Adrenal gland (tissue), 12 donors: ENCODE results near the gene CHST3. TPM values are rescaled to one million over a fixed set of nuclear protein-coding genes. Genes with fewer than 3 reads are reported as not detected.

Experiments
- DNase-seq, 7 donors: peaks; one replicate each; pipeline ENCODE4 v3.0.0-alpha.2; 2019 to 2020
- H3K27ac ChIP-seq, 5 donors: fragments of 200-600 bp; sonication (generic) in 4 of 5; 1 replicate in 3 of 5; 2 replicates in 2 of 5; pipeline versions ENCODE4 v1.5.1 to v1.8.0; 2016 to 2020; ENCODE audit warnings: mild to moderate bottlenecking in 1 of 5
- H3K27me3 ChIP-seq: fragments of 200-600 bp; 2 replicates; pipeline ENCODE4 v1.8.0; 2021
- H3K36me3 ChIP-seq, 2 donors: fragments of 200-600 bp; replicated peaks in 1 of 2; 1 replicate in 1 of 2; 2 replicates in 1 of 2; pipeline versions ENCODE4 v1.5.1 to v1.8.0; 2018 to 2022
- H3K4me1 ChIP-seq, 2 donors: fragments of 200-600 bp; replicated peaks in 1 of 2; 1 replicate in 1 of 2; 2 replicates in 1 of 2; pipeline versions ENCODE4 v1.5.1 to v1.8.0; 2018 to 2021
- H3K4me3 ChIP-seq, 4 donors: fragments of 200-600 bp; sonication (generic) in 3 of 4; one replicate each; pipeline ENCODE4 v1.5.1; 2016 to 2018
- H3K9me3 ChIP-seq, 3 donors: fragments of 200-600 bp; sonication (generic) in 1 of 3; replicated peaks in 1 of 3; 1 replicate in 2 of 3; 2 replicates in 1 of 3; pipeline versions ENCODE4 v1.5.1 to v1.8.0; 2016 to 2021
- CTCF ChIP-seq, 6 experiments: fragments of 450-650 bp in 4 of 6; fragments of 200-600 bp in 2 of 6; sonication (generic) in 1 of 6; IDR thresholded peaks; 1 replicate in 5 of 6; 2 replicates in 1 of 6; pipeline versions ENCODE4 v1.5.1 to v1.8.0; 2016 to 2021; ENCODE audit warnings: antibody characterized with exemption in 6 of 6, mild to moderate bottlenecking in 2 of 6, moderate library complexity in 1 of 6
- POLR2A ChIP-seq, 2 donors: fragments of 450-650 bp; IDR thresholded peaks; one replicate each; pipeline ENCODE4 v1.6.1; 2017; ENCODE audit warnings: antibody characterized with exemption in 2 of 2, mild to moderate bottlenecking in 2 of 2, moderate library complexity in 1 of 2
- WGBS, 4 donors: extraction: QIAGEN DNeasy Blood & Tissue Kit in 2 of 4; methylation state at CpG; one replicate each; pipeline versions ENCODE4 v1.1.5 to v1.1.7; 2013 to 2017; 5-methylcytosine and 5-hydroxymethylcytosine counted together
- intact Hi-C, 2 donors: fragments of 100-400 bp; cut with DNase I; formaldehyde crosslinking; loops; one replicate each; pipeline versions ENCODE4 v1.14.1 to v1.15.0; 2022 to 2023
- polyA plus RNA-seq, 3 donors: library from polyadenylated mRNA; stranded (reverse); fragments of 200-250 nt in 2 of 3; fragments of 350-450 nt in 1 of 3; fragmentation: Illumina TruSeq in 1 of 3; extraction: RNeasy Lipid Tissue Mini Kit (QIAGEN cat#74804) in 1 of 3; gene quantifications; one replicate each; pipeline ENCODE4 v1.2.3, GENCODE V29; 2013 to 2014
- total RNA-seq, 9 donors: library from RNA; depleted of rRNA in 4 of 9; stranded (reverse); fragments of >200 nt in 4 of 9; fragments of 120-200 nt in 1 of 9; fragmentation: NEBNext Ultra II Directional in 1 of 9; extraction: Animal tissue kit (Norgen Biotek cat#: 25700) in 1 of 9; gene quantifications; one replicate each; pipeline versions ENCODE4 v1.1.0 to v1.2.4, GENCODE V29; 2013 to 2023
- donor health status: healthy with polysubstance abuse.
- donor health status: Bipolar disorder and iron deficiency.
- donor health status: DM: yes; HTN: yes; CAD: no.
- donor health status: DM: no; HTN: no; CAD: no.
- donor health status: DM: no; HTN: no; CAD: no.
- donor health status: DM: yes; HTN: yes; CAD: no.

CHST3 gene
- total and polyA plus RNA-seq, 12 donors, result 3.9 to 49.7 (median 32.6) TPM

- Histone ChIP-seq H3K4me3 (no peak overlapping the region), H3K4me1 (no peaks in the 10 kb centered on the region), H3K27ac (no peak overlapping the region), H3K27me3 (no peaks in the 10 kb centered on the region), H3K36me3 (no peaks in the 10 kb centered on the region), H3K9me3 (no peaks in the 10 kb centered on the region)
- intact Hi-C loops, result no loop called here
- TF ChIP-seq CTCF (IDR thresholded peaks at IDR 0.05), result no peak
- DNase-seq, result peak in 1 of 7 donors; percentile 23
- WGBS, 4 donors, result 92 to 100% (median 100%) methylated on average over 1 of the region's 1 CpG
Observed at GRCh38 chr10:71938211-71938610, 26.0 kb upstream of the CHST3 start.

- Histone ChIP-seq H3K9me3 (no peaks in the 10 kb centered on the region), H3K36me3 (no peaks in the 10 kb centered on the region), H3K27me3 (no peaks in the 10 kb centered on the region), H3K4me1 (no peaks in the 10 kb centered on the region), H3K4me3 (no peak overlapping the region), H3K27ac (no peak overlapping the region)
- intact Hi-C loops, result no loop called here
- 83 to 88% (median 86%) methylated on average over 4 of the region's 4 CpGs for WGBS, 4 donors
- TF ChIP-seq POLR2A (IDR thresholded peaks at IDR 0.05), result no peak
- peak in 1 of 7 donors; percentile 21 for DNase-seq
Observed at GRCh38 chr10:71939304-71939703, 24.9 kb upstream of the CHST3 start.

GRCh38 chr10:71939861-71940474, 24.2 kb upstream of the CHST3 start:
- DNase-seq, result peak in 2 of 7 donors; percentile 9 to 29
- no peak overlapping the region for H3K4me3 ChIP-seq
- no peaks in the 10 kb centered on the region for H3K27me3 ChIP-seq
- H3K27ac ChIP-seq, result no peak overlapping the region
- intact Hi-C loops, result no loop called here
- no peaks in the 10 kb centered on the region for H3K4me1 ChIP-seq
- no peak for TF ChIP-seq POLR2A (IDR thresholded peaks at IDR 0.05)
- TF ChIP-seq CTCF (IDR thresholded peaks at IDR 0.05), result no peak
- 89 to 93% (median 91%) methylated on average over 26 of the region's 26 CpGs for WGBS, 4 donors
- peaks cover 0 to under 1% (median 0%) of the 10 kb centered on the region in 3 donors for H3K9me3 ChIP-seq
- no peaks in the 10 kb centered on the region for H3K36me3 ChIP-seq

- TF ChIP-seq CTCF (IDR thresholded peaks at IDR 0.05) (no peak), POLR2A (IDR thresholded peaks at IDR 0.05) (no peak)
Observed at GRCh38 chr10:71940752-71941151, 23.4 kb upstream of the CHST3 start.

GRCh38 chr10:71941318-71941717, 22.9 kb upstream of the CHST3 start:
- Histone ChIP-seq H3K27ac (no peak overlapping the region), H3K4me1 (no peaks in the 10 kb centered on the region), H3K36me3 (no peaks in the 10 kb centered on the region), H3K27me3 (no peaks in the 10 kb centered on the region), H3K9me3 (peaks cover 0 to 14% (median 0%) of the 10 kb centered on the region in 3 donors), H3K4me3 (no peak overlapping the region)
- TF ChIP-seq POLR2A (IDR thresholded peaks at IDR 0.05), result no peak
- no peak for TF ChIP-seq CTCF (IDR thresholded peaks at IDR 0.05)
- intact Hi-C loops, result no loop called here
- 55 to 70% (median 66%) methylated on average over 8 of the region's 8 CpGs for WGBS, 4 donors
- DNase-seq, result no peak

More at GRCh38 chr10:71940752-71941151, 23.4 kb upstream of the CHST3 start:
- intact Hi-C loops, result no loop called here
- no peak overlapping the region for H3K27ac ChIP-seq
- no peaks in the 10 kb centered on the region for H3K4me1 ChIP-seq
- DNase-seq, result peak in 1 of 7 donors; percentile 8
- H3K9me3 ChIP-seq, result peaks cover 0 to 8% (median 0%) of the 10 kb centered on the region in 3 donors
- H3K27me3 ChIP-seq, result no peaks in the 10 kb centered on the region
- H3K36me3 ChIP-seq, result no peaks in the 10 kb centered on the region
- WGBS, 4 donors, result 86 to 90% (median 88%) methylated on average over 4 of the region's 4 CpGs
- no peak overlapping the region for H3K4me3 ChIP-seq
